BJ (cell line): ENCODE data around the gene CEP57L1. TPM values are rescaled to one million over a fixed set of nuclear protein-coding genes. Genes with fewer than 3 reads are reported as not detected.

ENCODE experiments used
- CTCF ChIA-PET: fragments of 350-600 bp; formaldehyde crosslinking; extraction: SDS; loops from one replicate; lab custom pipeline; 2021; ENCODE audit warnings: antibody characterized with exemption, inconsistent platforms; lab: Yijun Ruan, JAX
- POLR2A ChIA-PET: fragments of 300-600 bp; sonication (Branson Sonifier 250); formaldehyde crosslinking; extraction: SDS; loops from one replicate; lab custom pipeline; 2021; ENCODE audit warnings: antibody characterized with exemption; lab: Charles Lee
- DNase-seq: peaks from one replicate; pipeline ENCODE4 v3.0.0-alpha.2; 2011; ENCODE audit warnings: low read depth
- H3K27me3 ChIP-seq: 2 replicates; pipeline ENCODE4 v1.6.0; 2011; ENCODE audit warnings: low read length; ENCODE audit not compliant: control insufficient read depth, insufficient read depth
- H3K36me3 ChIP-seq: 2 replicates; pipeline ENCODE4 v1.5.1; 2011; ENCODE audit warnings: low read length; ENCODE audit not compliant: control insufficient read depth, insufficient read depth
- H3K4me3 ChIP-seq: 2 replicates; pipeline ENCODE4 v1.5.1; 2011; ENCODE audit warnings: low read depth, mild to moderate bottlenecking, control low read depth, low read length
- polyA plus RNA-seq: library from polyadenylated mRNA; depleted of rRNA; stranded (reverse); fragments of >200 nt; gene quantifications from 2 replicates; pipeline ENCODE4 v1.2.3, GENCODE V29; 2011
- TF ChIP-seq, protein P1 (sequence below): IDR thresholded peaks from 2 replicates; pipeline ENCODE4 v1.5.1; 2011; ENCODE audit warnings: low read depth, mild to moderate bottlenecking, control low read depth, inconsistent platforms, low read length, moderate library complexity; ENCODE audit not compliant: insufficient read depth

Gene CEP57L1
- polyA plus RNA-seq, 1 experiment = 11.2 TPM

DNA sequence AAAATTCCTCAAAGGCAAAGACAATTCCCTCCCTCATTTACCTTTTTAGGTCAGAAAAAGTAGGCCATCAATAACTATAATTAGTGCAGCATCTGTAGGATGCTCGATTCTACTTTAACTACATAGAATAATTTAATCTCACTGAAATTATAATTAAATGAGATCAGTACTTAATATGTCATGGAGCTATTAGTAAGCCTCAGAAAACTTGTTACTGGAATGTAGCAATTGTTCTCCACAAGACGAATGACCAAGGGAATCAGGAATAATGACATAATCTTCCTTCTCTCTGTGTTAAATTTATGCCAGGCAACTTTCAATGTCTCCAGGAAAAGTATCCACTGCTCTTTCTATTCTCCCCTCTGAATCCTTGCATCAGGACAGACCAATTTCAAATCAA is 34.7 kb upstream of the CEP57L1 start:
- no peak for DNase-seq
- CTCF ChIA-PET = interaction anchor here (1.3 kb wide), 1 partner anchor 11 kb away, joined by 3 read pairs; no protein-coding TSS in a partner anchor
- no peaks in the 10 kb centered on the region for H3K36me3 ChIP-seq
- POLR2A ChIA-PET = no interaction called here
- no peak overlapping the region for H3K4me3 ChIP-seq
- no peaks in the 10 kb centered on the region for H3K27me3 ChIP-seq
- TF ChIP-seq, protein P1, sequence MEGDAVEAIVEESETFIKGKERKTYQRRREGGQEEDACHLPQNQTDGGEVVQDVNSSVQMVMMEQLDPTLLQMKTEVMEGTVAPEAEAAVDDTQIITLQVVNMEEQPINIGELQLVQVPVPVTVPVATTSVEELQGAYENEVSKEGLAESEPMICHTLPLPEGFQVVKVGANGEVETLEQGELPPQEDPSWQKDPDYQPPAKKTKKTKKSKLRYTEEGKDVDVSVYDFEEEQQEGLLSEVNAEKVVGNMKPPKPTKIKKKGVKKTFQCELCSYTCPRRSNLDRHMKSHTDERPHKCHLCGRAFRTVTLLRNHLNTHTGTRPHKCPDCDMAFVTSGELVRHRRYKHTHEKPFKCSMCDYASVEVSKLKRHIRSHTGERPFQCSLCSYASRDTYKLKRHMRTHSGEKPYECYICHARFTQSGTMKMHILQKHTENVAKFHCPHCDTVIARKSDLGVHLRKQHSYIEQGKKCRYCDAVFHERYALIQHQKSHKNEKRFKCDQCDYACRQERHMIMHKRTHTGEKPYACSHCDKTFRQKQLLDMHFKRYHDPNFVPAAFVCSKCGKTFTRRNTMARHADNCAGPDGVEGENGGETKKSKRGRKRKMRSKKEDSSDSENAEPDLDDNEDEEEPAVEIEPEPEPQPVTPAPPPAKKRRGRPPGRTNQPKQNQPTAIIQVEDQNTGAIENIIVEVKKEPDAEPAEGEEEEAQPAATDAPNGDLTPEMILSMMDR = no peak

DNA sequence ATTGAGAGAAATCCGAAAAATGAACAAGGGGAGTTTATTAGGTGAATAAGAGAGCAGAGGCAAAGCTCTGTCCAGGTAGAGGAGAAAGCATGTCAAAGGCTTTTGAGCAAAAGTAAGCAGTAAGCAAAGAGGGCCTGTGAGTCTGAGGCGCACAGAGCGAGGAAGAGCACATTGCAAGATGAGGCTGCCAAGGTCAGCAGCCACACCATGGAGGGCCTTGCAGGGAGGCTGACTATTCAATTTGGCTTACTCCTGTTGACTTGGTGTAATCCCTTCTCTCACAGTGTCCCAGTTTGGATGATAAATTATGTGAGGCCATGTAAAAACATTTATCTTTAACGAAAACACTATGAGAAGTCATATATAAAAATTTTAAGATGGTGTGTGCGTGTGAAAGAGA is 33.1 kb upstream of the CEP57L1 start:
- TF ChIP-seq, protein P1 = no peak
- Histone ChIP-seq H3K4me3 (no peak overlapping the region), H3K36me3 (no peaks in the 10 kb centered on the region), H3K27me3 (no peaks in the 10 kb centered on the region)
- ChIA-PET CTCF (no interaction called here), POLR2A (no interaction called here)
- DNase-seq = no peak

DNA sequence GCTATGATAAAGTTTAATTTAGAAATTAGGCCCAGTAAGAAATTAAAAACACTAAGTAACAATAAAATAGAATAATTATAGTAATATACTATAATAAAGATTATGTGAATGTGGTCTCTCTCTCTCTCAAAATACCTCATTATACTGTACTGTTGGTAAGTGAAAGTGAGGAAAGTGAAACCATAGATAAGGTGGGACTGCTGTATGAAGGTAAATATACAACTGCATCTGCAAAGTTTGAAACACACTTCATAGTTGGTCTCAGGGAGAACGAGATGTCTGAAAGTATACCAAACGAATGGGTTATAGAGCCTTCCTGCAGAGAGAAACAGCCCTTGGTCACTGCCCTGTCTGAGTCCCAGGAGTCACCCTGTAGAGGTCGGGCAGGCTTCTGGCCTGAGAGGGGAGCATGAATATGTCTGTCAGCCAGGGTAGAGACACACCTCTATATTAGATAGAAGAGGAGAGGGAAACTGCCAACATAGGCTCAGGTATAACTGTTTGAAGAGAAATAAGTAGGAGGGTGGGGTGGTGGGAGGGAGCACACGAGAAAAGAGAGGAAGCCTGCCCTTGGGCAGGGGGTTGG is 32.4 kb upstream of the CEP57L1 start:
- ChIA-PET POLR2A (no interaction called here), CTCF (interaction anchor here (1.1 kb wide), 1 partner anchor 521 kb away, joined by 3 read pairs; no protein-coding TSS in a partner anchor)

GRCh38 chr6:109069746-109070145 is 25.6 kb upstream of the CEP57L1 start:
- TF ChIP-seq, protein P1 = no peak
- Histone ChIP-seq H3K27me3 (no peaks in the 10 kb centered on the region), H3K36me3 (no peaks in the 10 kb centered on the region), H3K4me3 (no peak overlapping the region)
- CTCF ChIA-PET = no interaction called here
- POLR2A ChIA-PET = no interaction called here
- DNase-seq = no peak

More for the DNA sequence above, 32.4 kb upstream of the CEP57L1 start:
- no peak for DNase-seq
- no peaks in the 10 kb centered on the region for H3K36me3 ChIP-seq
- no peak overlapping the region for H3K4me3 ChIP-seq
- no peaks in the 10 kb centered on the region for H3K27me3 ChIP-seq
- TF ChIP-seq, protein P1 = no peak

DNA sequence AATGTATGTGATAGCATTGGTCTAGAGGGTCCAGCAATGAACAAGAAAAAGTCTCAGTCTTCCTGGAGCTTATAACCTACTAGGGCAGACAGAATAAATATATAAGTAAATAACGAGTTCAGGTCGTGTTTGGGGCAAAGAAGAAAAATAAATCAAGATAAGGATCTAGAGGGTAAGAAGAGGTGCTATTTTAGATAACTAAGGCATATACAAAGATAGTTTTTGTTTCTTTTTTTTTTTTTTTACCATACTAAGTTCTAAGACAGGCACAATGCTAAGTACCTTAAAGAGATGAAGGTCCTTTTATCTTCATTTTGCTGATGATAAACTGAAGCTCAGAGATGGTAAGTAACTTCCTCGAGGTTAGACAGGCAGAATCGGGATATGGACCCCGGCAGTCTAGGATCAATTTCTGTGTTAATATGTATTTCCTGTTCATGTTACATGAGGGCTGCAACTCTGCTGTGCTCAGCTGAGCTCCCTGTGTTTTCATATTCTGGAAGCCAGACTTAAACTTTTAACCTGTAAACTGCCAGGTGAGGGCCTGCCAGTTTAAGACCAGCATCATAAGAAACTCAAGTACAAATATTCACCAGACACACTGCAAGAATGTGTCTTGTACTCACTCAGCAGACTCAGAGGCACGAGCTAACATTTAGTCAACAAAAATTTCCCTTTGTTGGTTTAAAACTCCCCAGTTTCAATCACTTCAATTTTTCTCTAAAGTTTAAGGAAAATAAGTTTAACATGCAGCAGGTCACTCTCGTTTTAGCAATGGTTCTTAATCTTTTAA is 24.0 kb upstream of the CEP57L1 start:
- ChIA-PET POLR2A (no interaction called here), CTCF (interaction anchor here (0.7 to 5.8 kb wide), 12 partner anchors 11 to 552 kb away, joined by 3 to 70 read pairs (median 4); no protein-coding TSS in a partner anchor)
- Histone ChIP-seq H3K36me3 (no peaks in the 10 kb centered on the region), H3K4me3 (no peak overlapping the region), H3K27me3 (no peaks in the 10 kb centered on the region)
- TF ChIP-seq, protein P1 = no peak
- no peak for DNase-seq
